ENCODE measurements around the gene WDR82. TPM values are rescaled to one million over a fixed set of nuclear protein-coding genes. Genes with fewer than 3 reads are reported as not detected.

The WDR82 gene
- total RNA-seq, 1 donor from 2014 or later, result 74.9 TPM

- Mint-ChIP-seq H3K36me3 (ENCODE audit: low read depth) (peaks cover 2% of the 10 kb centered on the region), H3K27ac (ENCODE audit: unreplicated experiment) (no peak overlapping the region), H3K4me1 (ENCODE audit: low read depth) (peaks cover 11% of the 10 kb centered on the region), H3K9me3 (ENCODE audit: low read depth) (no peaks in the 10 kb centered on the region), H3K4me3 (ENCODE audit: unreplicated experiment) (no peak overlapping the region), H3K27me3 (ENCODE audit: low read depth) (no peaks in the 10 kb centered on the region)
- no peak for DNase-seq (ENCODE audit: low spot score)
- peak; percentile 89 for TF ChIP-seq CTCF (IDR thresholded peaks at IDR 0.05)
Measured at GRCh38 chr3:52220380-52221026, 57.9 kb downstream of the WDR82 start.

GRCh38 chr3:52218937-52219650 is 59.4 kb downstream of the WDR82 start:
- DNase-seq (ENCODE audit: low spot score), result no peak
- Mint-ChIP-seq H3K36me3 (ENCODE audit: low read depth) (peaks cover 11% of the 10 kb centered on the region), H3K9me3 (ENCODE audit: low read depth) (no peaks in the 10 kb centered on the region), H3K4me1 (ENCODE audit: low read depth) (peaks cover 11% of the 10 kb centered on the region), H3K4me3 (ENCODE audit: unreplicated experiment) (no peak overlapping the region), H3K27ac (ENCODE audit: unreplicated experiment) (no peak overlapping the region), H3K27me3 (ENCODE audit: low read depth) (no peaks in the 10 kb centered on the region)
- TF ChIP-seq CTCF (IDR thresholded peaks at IDR 0.05), result no peak

- no peaks in the 10 kb centered on the region for H3K27me3 Mint-ChIP-seq (ENCODE audit: low read depth)
- DNase-seq (ENCODE audit: low spot score), result no peak
Measured at GRCh38 chr3:52218454-52218853, 60.0 kb downstream of the WDR82 start.

GRCh38 chr3:52218026-52218425 is 60.4 kb downstream of the WDR82 start:
- no peak overlapping the region for H3K4me3 Mint-ChIP-seq (ENCODE audit: unreplicated experiment)
- no peak overlapping the region for H3K27ac Mint-ChIP-seq (ENCODE audit: unreplicated experiment)
- no peak for TF ChIP-seq CTCF (IDR thresholded peaks at IDR 0.05)
- peaks cover 11% of the 10 kb centered on the region for H3K4me1 Mint-ChIP-seq (ENCODE audit: low read depth)
- DNase-seq (ENCODE audit: low spot score), result no peak
- H3K27me3 Mint-ChIP-seq (ENCODE audit: low read depth), result no peaks in the 10 kb centered on the region
- peaks cover 17% of the 10 kb centered on the region for H3K36me3 Mint-ChIP-seq (ENCODE audit: low read depth)
- H3K9me3 Mint-ChIP-seq (ENCODE audit: low read depth), result no peaks in the 10 kb centered on the region

More at GRCh38 chr3:52218454-52218853, 60.0 kb downstream of the WDR82 start:
- Mint-ChIP-seq H3K36me3 (ENCODE audit: low read depth) (peaks cover 16% of the 10 kb centered on the region), H3K4me1 (ENCODE audit: low read depth) (peaks cover 11% of the 10 kb centered on the region), H3K4me3 (ENCODE audit: unreplicated experiment) (no peak overlapping the region), H3K27ac (ENCODE audit: unreplicated experiment) (no peak overlapping the region), H3K9me3 (ENCODE audit: low read depth) (no peaks in the 10 kb centered on the region)
- TF ChIP-seq CTCF (IDR thresholded peaks at IDR 0.05), result no peak

GRCh38 chr3:52217409-52217805 is 61.0 kb downstream of the WDR82 start:
- Mint-ChIP-seq H3K4me3 (ENCODE audit: unreplicated experiment) (no peak overlapping the region), H3K27me3 (ENCODE audit: low read depth) (no peaks in the 10 kb centered on the region), H3K9me3 (ENCODE audit: low read depth) (no peaks in the 10 kb centered on the region), H3K27ac (ENCODE audit: unreplicated experiment) (no peak overlapping the region), H3K4me1 (ENCODE audit: low read depth) (peaks cover 11% of the 10 kb centered on the region), H3K36me3 (ENCODE audit: low read depth) (peaks cover 21% of the 10 kb centered on the region)
- no peak for TF ChIP-seq CTCF (IDR thresholded peaks at IDR 0.05)
- DNase-seq (ENCODE audit: low spot score), result no peak
